ENCODE results near the gene ZNF266.

ZNF266 gene

GRCh38 chr19:9435279-9436268, at the start of gene ZNF266:
Gene ZNF266 (minus strand): TSS chr19:9435573. CDS start chr19:9420089, 15,484 bp downstream.
- DNase-seq (ENCODE audit: low read depth in 2 of 2), result peak; percentile 87 to 88

- no peak for DNase-seq (ENCODE audit: low read depth in 2 of 2)
These were observed 49.8 kb upstream of the ZNF266 start for GRCh38 chr19:9485140-9485539.

GRCh38 chr19:9474975-9475374, 39.6 kb upstream of the ZNF266 start:
- no peak for DNase-seq (ENCODE audit: low read depth in 2 of 2)

DNA sequence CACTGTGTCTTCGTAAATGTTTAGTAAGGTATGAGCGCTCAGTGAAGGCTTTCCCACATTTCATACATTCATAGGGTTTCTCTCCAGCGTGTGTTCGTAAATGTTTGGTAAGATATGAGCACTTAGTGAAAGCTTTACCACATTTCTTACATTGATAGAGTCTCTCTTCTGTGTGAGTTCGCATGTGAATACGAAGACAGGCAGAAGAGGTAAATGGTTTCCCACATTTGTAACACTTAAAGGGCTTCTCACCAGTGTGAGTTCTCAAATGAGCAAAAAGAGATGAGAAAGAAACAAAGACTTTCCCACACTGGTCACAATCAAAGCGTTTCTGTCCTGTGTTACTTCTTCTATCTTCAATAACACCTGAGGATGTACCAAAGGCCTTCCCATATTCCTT, 31.8 kb upstream of the ZNF266 start:
- DNase-seq (ENCODE audit: low read depth in 2 of 2), result no peak

- no peak for DNase-seq (ENCODE audit: low read depth in 2 of 2)
These were observed 26.6 kb upstream of the ZNF266 start for GRCh38 chr19:9461938-9462337.

- DNase-seq (ENCODE audit: low read depth in 2 of 2), result no peak
These were observed 20.8 kb upstream of the ZNF266 start for GRCh38 chr19:9456018-9456689.

GRCh38 chr19:9453953-9454352, 18.6 kb upstream of the ZNF266 start:
- DNase-seq (ENCODE audit: low read depth in 2 of 2), result no peak

GRCh38 chr19:9445037-9445436, 9.7 kb upstream of the ZNF266 start:
- DNase-seq (ENCODE audit: low read depth in 2 of 2), result no peak

DNA sequence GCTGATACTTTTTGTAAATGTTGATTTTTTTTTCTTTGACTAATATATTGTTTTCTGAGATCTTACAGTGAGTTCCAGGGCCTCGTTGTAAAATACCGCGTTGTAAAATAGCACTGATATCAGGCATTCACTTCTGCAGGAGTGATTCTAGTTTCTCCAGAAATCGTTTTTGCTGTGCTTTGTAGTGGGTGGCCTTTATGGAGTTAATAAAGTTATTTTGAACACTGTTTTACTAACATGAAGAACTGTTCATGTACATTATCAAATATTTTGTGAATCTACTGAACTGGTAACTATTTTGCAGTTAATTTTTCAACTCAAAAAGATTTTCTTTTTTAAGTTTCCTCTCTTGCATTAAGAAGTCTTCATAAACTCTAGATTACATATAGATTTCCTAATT, 985 bp upstream of the ZNF266 start:
- DNase-seq (ENCODE audit: low read depth in 2 of 2), result no peak

DNA sequence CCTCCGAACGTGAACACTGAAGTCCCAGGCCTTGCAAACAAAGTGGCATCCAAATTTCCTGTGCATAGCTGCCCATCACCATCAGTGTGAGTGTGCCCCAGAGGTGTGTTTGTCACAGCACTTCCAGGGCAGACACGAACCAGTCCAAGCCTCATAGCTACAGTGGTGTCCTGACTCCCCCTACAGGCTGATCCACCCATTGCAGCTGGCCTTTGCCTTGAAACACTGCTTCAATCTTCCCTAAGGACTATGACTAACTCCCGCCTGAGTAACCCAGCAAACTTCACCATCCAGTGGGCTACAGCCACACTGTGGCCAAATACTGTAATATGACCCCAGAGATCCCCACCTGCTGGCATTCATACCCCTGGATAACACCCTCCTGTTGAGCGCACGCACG, 3.9 kb downstream of the ZNF266 start:
- DNase-seq (ENCODE audit: low read depth in 2 of 2), result peak in 1 of 2 donors; percentile 34

- DNase-seq (ENCODE audit: low read depth in 2 of 2), result no peak
These were observed 4.9 kb downstream of the ZNF266 start for GRCh38 chr19:9430444-9430843.

GRCh38 chr19:9427941-9428340, 7.4 kb downstream of the ZNF266 start:
- DNase-seq (ENCODE audit: low read depth in 2 of 2), result no peak

- no peak for DNase-seq (ENCODE audit: low read depth in 2 of 2)
These were observed 22.0 kb downstream of the ZNF266 start for GRCh38 chr19:9413240-9413954.

DNA sequence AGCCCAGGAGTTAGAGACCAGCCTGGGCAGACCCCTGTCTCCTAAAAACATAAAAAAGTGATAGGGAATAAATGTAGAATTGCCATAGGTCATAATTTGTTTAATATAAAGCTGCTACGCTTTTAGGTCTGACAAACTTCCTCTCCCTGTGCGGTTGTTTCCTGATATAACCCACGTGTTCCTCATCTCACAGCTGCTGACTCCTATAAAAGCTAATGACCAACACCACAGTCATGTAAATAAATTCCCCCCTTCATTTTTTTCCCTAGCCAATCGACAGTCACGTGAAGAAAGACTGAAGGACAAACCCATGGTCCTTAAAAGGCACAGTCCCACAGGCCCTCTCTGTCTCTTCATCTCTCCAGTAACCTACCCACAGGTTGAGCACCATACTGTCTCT, 27.5 kb downstream of the ZNF266 start:
- DNase-seq (ENCODE audit: low read depth in 2 of 2), result no peak

DNA sequence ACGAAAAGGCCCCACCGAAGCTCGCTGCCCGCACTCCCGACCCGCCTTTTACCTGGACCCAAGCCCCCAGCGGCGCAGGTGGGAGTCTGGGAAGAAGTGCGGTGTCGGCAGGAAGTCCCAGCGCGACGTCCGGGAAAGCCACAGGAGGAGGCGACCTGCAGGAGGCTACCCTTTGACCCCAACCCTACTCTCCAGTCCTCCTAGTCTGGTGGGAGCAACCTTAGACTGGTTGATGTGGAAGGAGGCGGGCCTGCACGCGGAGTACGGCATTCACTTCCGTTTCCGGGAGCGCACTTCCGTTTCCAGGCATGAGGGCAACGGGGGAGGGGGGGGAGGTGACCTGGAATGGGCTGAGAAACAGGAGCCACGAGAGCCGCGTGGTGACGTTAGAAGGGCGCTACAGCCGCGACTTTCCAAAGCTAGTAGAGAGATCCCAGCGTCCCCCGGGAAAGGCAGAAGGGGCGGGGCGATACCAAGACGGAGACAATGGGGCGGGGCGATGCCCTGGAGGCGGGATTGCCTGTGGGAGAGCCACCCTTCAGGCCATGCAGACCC, 28.5 kb downstream of the ZNF266 start:
- peak in 1 of 2 donors; percentile 48 for DNase-seq (ENCODE audit: low read depth in 2 of 2)

GRCh38 chr19:9381361-9381785, 54.0 kb downstream of the ZNF266 start:
- no peak for DNase-seq (ENCODE audit: low read depth in 2 of 2)

- DNase-seq (ENCODE audit: low read depth in 2 of 2), result no peak
These were observed 64.4 kb downstream of the ZNF266 start for GRCh38 chr19:9370738-9371619.

DNA sequence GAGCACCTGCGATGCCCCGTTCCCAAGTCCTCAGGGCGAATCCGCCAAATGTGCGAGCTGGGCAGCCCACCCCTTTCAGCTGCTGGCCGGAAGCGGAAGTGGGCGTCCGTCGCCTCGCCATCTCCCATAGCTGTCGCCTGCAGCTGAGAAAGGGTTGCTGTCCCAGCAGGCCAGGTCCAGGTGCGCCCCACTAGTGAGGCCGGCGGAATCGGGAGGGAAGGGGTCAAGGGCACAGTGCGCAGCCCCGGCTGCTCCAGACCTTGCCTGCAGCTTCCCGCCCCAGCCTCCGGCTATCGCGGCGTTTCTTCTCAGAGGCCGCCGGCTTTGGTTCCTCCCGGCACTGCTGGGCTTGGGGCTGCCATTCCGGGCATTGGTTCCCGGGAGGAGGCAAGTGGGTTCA, 72.5 kb downstream of the ZNF266 start, which contains the start of gene ZNF177:
ZNF177 (plus strand) TSS at position 109 of the 400 bp plus-strand sequence. CDS start 15,299 bp downstream, outside the sequence.
- DNase-seq (ENCODE audit: low read depth in 2 of 2), result no peak
